IMR-90 (cell line): Measurements from ENCODE around the gene COL18A1. TPM values are rescaled to one million over a fixed set of nuclear protein-coding genes. Genes with fewer than 3 reads are reported as not detected.

Experiments used
- ATAC-seq: fragments of 200-7000 bp; cut with Tn5 transposase; 2 replicates; pipeline ENCODE4 v1.9.1; 2020; ENCODE audit warnings: low read depth, mild to moderate bottlenecking, moderate library complexity
- BruUV-seq: library from RNA; stranded (reverse); fragments of 400-500 nt; replicated peaks from 2 replicates; lab custom pipeline; 2021; lab: Mats Ljungman, UMichigan
- CTCF ChIA-PET: fragments of 300-600 bp; formaldehyde crosslinking; extraction: SDS; loops from one replicate; lab custom pipeline; 2021; ENCODE audit warnings: antibody characterized with exemption; lab: Yijun Ruan, JAX
- POLR2A ChIA-PET: fragments of 300-600 bp; sonication (Branson Sonifier 250); formaldehyde crosslinking; loops from one replicate; lab custom pipeline; 2022; ENCODE audit warnings: antibody characterized with exemption; ENCODE audit not compliant: unreplicated experiment; lab: Charles Lee
- DNase-seq: peaks from one replicate; pipeline ENCODE4 v3.0.0; 2013
- H2AFZ ChIP-seq: replicated peaks from 2 replicates; pipeline ENCODE3; 2013; ENCODE audit warnings: low read length, mild to moderate bottlenecking; ENCODE audit not compliant: poor library complexity
- H2AK5ac ChIP-seq: 2 replicates; pipeline ENCODE4 v1.6.1; 2013; ENCODE audit warnings: low read depth, low read length, inconsistent platforms
- H2AK9ac ChIP-seq: replicated peaks from 2 replicates; pipeline ENCODE3; 2013; ENCODE audit warnings: mild to moderate bottlenecking, low read depth, low read length, moderate library complexity; ENCODE audit not compliant: poor library complexity
- H2BK120ac ChIP-seq: 2 replicates; pipeline ENCODE4 v1.6.1; 2013; ENCODE audit warnings: low read depth, low read length, inconsistent platforms
- H2BK15ac ChIP-seq: 3 replicates; pipeline ENCODE4 v1.6.1; 2013; ENCODE audit warnings: low read depth, low read length, inconsistent platforms
- H2BK20ac ChIP-seq: 2 replicates; pipeline ENCODE4 v1.6.1; 2013; ENCODE audit warnings: low read depth, mild to moderate bottlenecking, inconsistent platforms, low read length, moderate library complexity
- H2BK5ac ChIP-seq: 2 replicates; pipeline ENCODE4 v1.6.1; 2013; ENCODE audit warnings: mild to moderate bottlenecking, low read depth, low read length, inconsistent platforms; ENCODE audit not compliant: poor library complexity, severe bottlenecking
- H3K14ac ChIP-seq: replicated peaks from 2 replicates; pipeline ENCODE4 v1.6.1; 2013; ENCODE audit warnings: low read depth, low read length, inconsistent platforms
- H3K18ac ChIP-seq: 2 replicates; pipeline ENCODE4 v1.6.1; 2013; ENCODE audit warnings: low read depth, low read length, control low read depth
- H3K23ac ChIP-seq: 2 replicates; pipeline ENCODE4 v1.6.1; 2013; ENCODE audit warnings: low read depth, low read length, inconsistent platforms
- H3K27ac ChIP-seq: 2 replicates; pipeline ENCODE4 v1.5.1; 2013; ENCODE audit warnings: mild to moderate bottlenecking, control low read depth, low read length; ENCODE audit not compliant: insufficient read depth
- H3K27me3 ChIP-seq: 2 replicates; pipeline ENCODE4 v1.6.1; 2013; ENCODE audit warnings: low read length; ENCODE audit not compliant: control insufficient read depth, insufficient read depth
- H3K36me3 ChIP-seq: 2 replicates; pipeline ENCODE4 v1.6.1; 2013; ENCODE audit warnings: low read length, mixed read lengths; ENCODE audit not compliant: control insufficient read depth, insufficient read depth
- H3K4ac ChIP-seq: 2 replicates; pipeline ENCODE4 v1.6.1; 2013; ENCODE audit warnings: low read depth, low read length, inconsistent platforms
- H3K4me1 ChIP-seq: 2 replicates; pipeline ENCODE4 v1.6.1; 2013; ENCODE audit warnings: low read length, mixed read lengths; ENCODE audit not compliant: control insufficient read depth, insufficient read depth
- H3K4me2 ChIP-seq: 2 replicates; pipeline ENCODE4 v1.6.1; 2013; ENCODE audit warnings: low read depth, mild to moderate bottlenecking, control low read depth, low read length, moderate library complexity
- H3K4me3 ChIP-seq: 2 replicates; pipeline ENCODE4 v1.5.1; 2013; ENCODE audit warnings: low read depth, mild to moderate bottlenecking, control low read depth, low read length, moderate library complexity; ENCODE audit not compliant: insufficient read depth
- H3K56ac ChIP-seq: 2 replicates; pipeline ENCODE4 v1.6.1; 2013; ENCODE audit warnings: low read length, inconsistent platforms; ENCODE audit not compliant: insufficient read depth; ENCODE audit errors: extremely low read depth
- H3K79me1 ChIP-seq, 2 experiments: 2 replicates each; pipeline ENCODE4 v1.6.1; 2013; ENCODE audit warnings: low read length in 2 of 2, inconsistent platforms in 1 of 2, low read depth in 1 of 2
- H3K9ac ChIP-seq: 2 replicates; pipeline ENCODE4 v1.6.1; 2013; ENCODE audit warnings: low read depth, low read length, control low read depth
- H3K9me1 ChIP-seq: 2 replicates; pipeline ENCODE4 v1.6.1; 2013; ENCODE audit warnings: low read length, inconsistent platforms; ENCODE audit not compliant: insufficient read depth
- H3K9me3 ChIP-seq: 2 replicates; pipeline ENCODE4 v1.6.1; 2013; ENCODE audit warnings: low read length; ENCODE audit not compliant: control insufficient read depth, insufficient read depth
- H4K20me1 ChIP-seq: 2 replicates; pipeline ENCODE4 v1.6.1; 2013; ENCODE audit warnings: low read length, inconsistent platforms; ENCODE audit not compliant: insufficient read depth
- H4K5ac ChIP-seq: 2 replicates; pipeline ENCODE4 v1.6.1; 2013; ENCODE audit warnings: mild to moderate bottlenecking, low read depth, low read length, control low read depth
- H4K8ac ChIP-seq, 2 experiments: 2 replicates each; pipeline ENCODE4 v1.6.1; 2013; ENCODE audit warnings: low read depth in 2 of 2, low read length in 2 of 2, control low read depth in 1 of 2, inconsistent platforms in 1 of 2
- H4K91ac ChIP-seq: 2 replicates; pipeline ENCODE4 v1.6.1; 2013; ENCODE audit warnings: low read depth, low read length, inconsistent platforms; ENCODE audit not compliant: insufficient read depth
- BHLHE40 ChIP-seq: fragments of 150-350 bp; IDR thresholded peaks from 2 replicates; pipeline ENCODE4 v1.6.1; 2016; ENCODE audit warnings: mild to moderate bottlenecking, low read depth, low read length
- CEBPB ChIP-seq: IDR thresholded peaks from 2 replicates; pipeline ENCODE4 v1.6.1; 2012; ENCODE audit warnings: low read depth, low read length, improper control_type of control experiment
- FOS ChIP-seq: fragments of 150-350 bp; IDR thresholded peaks from 2 replicates; pipeline ENCODE4 v1.6.1; 2016; ENCODE audit warnings: low read depth, low read length
- MAFK ChIP-seq: IDR thresholded peaks from 2 replicates; pipeline ENCODE4 v1.6.1; 2012; ENCODE audit warnings: low read depth, low read length, improper control_type of control experiment
- MAZ ChIP-seq: IDR thresholded peaks from 2 replicates; pipeline ENCODE4 v1.6.1; 2012; ENCODE audit warnings: low read depth, mild to moderate bottlenecking, low read length, improper control_type of control experiment, moderate library complexity, borderline replicate concordance
- MXI1 ChIP-seq: IDR thresholded peaks from 2 replicates; pipeline ENCODE4 v1.6.1; 2012; ENCODE audit warnings: low read depth, mild to moderate bottlenecking, low read length, moderate library complexity, borderline replicate concordance
- NFE2L2 ChIP-seq: fragments of 150-350 bp; IDR thresholded peaks from 2 replicates; pipeline ENCODE4 v1.6.1; 2016; ENCODE audit warnings: low read depth, mild to moderate bottlenecking, low read length
- POLR2A ChIP-seq: IDR thresholded peaks from 2 replicates; pipeline ENCODE4 v1.6.1; 2012; ENCODE audit warnings: mild to moderate bottlenecking, low read depth, low read length
- RAD21 ChIP-seq: IDR thresholded peaks from 2 replicates; pipeline ENCODE4 v1.6.1; 2012; ENCODE audit warnings: low read length, improper control_type of control experiment
- RCOR1 ChIP-seq: IDR thresholded peaks from 2 replicates; pipeline ENCODE4 v1.6.1; 2012; ENCODE audit warnings: mild to moderate bottlenecking, low read length, improper control_type of control experiment; ENCODE audit not compliant: insufficient replicate concordance
- SMC3 ChIP-seq: fragments of 150-350 bp; IDR thresholded peaks from 2 replicates; pipeline ENCODE4 v1.6.1; 2016; ENCODE audit warnings: low read depth, mild to moderate bottlenecking, antibody characterized with exemption, low read length, moderate library complexity
- WGBS, 2 experiments: methylation state at CpG; one replicate each; pipeline versions ENCODE4 v1.1.5 to v1.1.7; 2013; ENCODE audit warnings: missing lambda C conversion rate in 2 of 2; ENCODE audit not compliant: insufficient read length in 1 of 2; ENCODE audit errors: extremely low coverage in 2 of 2; 5-methylcytosine and 5-hydroxymethylcytosine counted together
- dilution Hi-C: fragments of 300-500 bp; cut with HindIII; formaldehyde crosslinking; loops from one replicate; pipeline ENCODE4 v1.14.3; 2018; ENCODE audit warnings: low sequenced_read_pairs; ENCODE audit not compliant: unreplicated experiment
- in situ Hi-C: fragments of 300-500 bp; cut with MboI; formaldehyde crosslinking; loops from 3 replicates; pipeline ENCODE4 v1.14.3; 2019; ENCODE audit warnings: low sequenced_read_pairs, inconsistent platforms, mixed read lengths
- intact Hi-C: fragments of 100-400 bp; cut with micrococcal nuclease; formaldehyde crosslinking; loops from 2 replicates; pipeline ENCODE4 v1.10.0; 2022
- polyA plus RNA-seq, 3 experiments: library from polyadenylated mRNA; depleted of rRNA; stranded (reverse); fragments of >200 nt; gene quantifications; 2 replicates each; pipeline ENCODE4 v1.2.3, GENCODE V29; 2012; ENCODE audit warnings: low replicate concordance in 1 of 3
- total RNA-seq: library from RNA; depleted of rRNA; stranded (reverse); fragments of >200 nt; gene quantifications from 2 replicates; pipeline ENCODE4 v1.2.3, GENCODE V29; 2012
- TF ChIP-seq, protein P1 (sequence below): conservative IDR thresholded peaks from 2 replicates; pipeline ENCODE4 v1.5.1; 2012; ENCODE audit warnings: mild to moderate bottlenecking, low read depth, low read length, improper control_type of control experiment
- TF ChIP-seq, protein P2 (sequence below): fragments of 150-350 bp; IDR thresholded peaks from 2 replicates; pipeline ENCODE4 v1.6.1; 2017; ENCODE audit warnings: mild to moderate bottlenecking, antibody characterized with exemption, low read length, low read depth
- TF ChIP-seq, protein P3 (sequence below): fragments of 150-350 bp; IDR thresholded peaks from 2 replicates; pipeline ENCODE4 v1.6.1; 2016; ENCODE audit warnings: low read depth, mild to moderate bottlenecking, low read length, moderate library complexity, borderline replicate concordance

COL18A1 gene
- total and polyA plus RNA-seq, 2 of the 4 experiments (the other 2 are of a cell fraction) = 4.3 to 46.7 TPM

DNA sequence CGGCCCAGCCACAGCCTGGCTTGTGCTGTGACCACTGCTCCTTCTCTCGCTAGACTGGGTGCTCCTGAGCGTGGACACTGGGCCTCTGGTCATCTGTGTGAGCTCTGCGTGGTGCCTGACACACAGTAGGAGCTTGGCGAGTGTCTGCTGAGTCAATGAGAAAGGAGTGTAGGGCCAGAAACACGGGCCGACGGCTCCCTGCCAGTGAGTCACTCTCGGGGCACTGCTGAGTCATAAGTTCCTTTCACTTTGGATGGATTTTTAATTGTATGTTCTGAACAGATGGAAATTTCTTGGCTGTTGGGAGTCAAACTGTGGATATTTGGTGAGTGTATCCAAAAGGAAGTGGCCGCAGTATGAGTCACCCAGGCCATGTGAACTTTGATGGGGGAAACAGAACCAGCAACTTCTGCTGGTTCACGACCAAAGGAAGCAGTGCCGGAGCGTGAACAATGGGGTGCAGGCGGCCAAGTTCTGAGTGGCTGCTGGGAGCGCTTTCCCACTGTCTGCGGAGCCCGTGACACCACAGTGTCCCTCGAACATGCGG is 41.0 kb upstream of the COL18A1 start:
- intact Hi-C loops = loop anchor here (1.0 to 2.0 kb wide), 2 partner anchors 33 to 70 kb away; no protein-coding TSS in a partner anchor
- peaks cover 38% of the 10 kb centered on the region for H3K4me1 ChIP-seq
- CTCF ChIA-PET = interaction anchor here (0.8 kb wide), 2 partner anchors 55 to 225 kb away, joined by 3 read pairs; no protein-coding TSS in a partner anchor

More for the DNA sequence above, 41.0 kb upstream of the COL18A1 start:
- peak; percentile 68 for ATAC-seq
- Histone ChIP-seq H3K9me3 (no peaks in the 10 kb centered on the region), H3K9ac (peak overlapping the region; percentile 63), H2AK5ac (peak overlapping the region; percentile 100), H3K56ac (peak overlapping the region; percentile 93), H2BK15ac (peak overlapping the region; percentile 99; the same call in 2 of the 3 replicates), H4K8ac (peak overlapping the region; percentile 96 to 98), H3K36me3 (no peaks in the 10 kb centered on the region), H2BK120ac (peak overlapping the region; percentile 98), H3K4ac (peak overlapping the region; percentile 99), H3K14ac (peak overlapping the region; percentile 91), H4K5ac (peak overlapping the region; percentile 86), H2BK20ac (peak overlapping the region; percentile 97), H4K20me1 (no peaks in the 10 kb centered on the region), H3K4me3 (no peak overlapping the region), H3K79me1 (peaks cover 0 to 25% of the 10 kb centered on the region in 2 experiments; a peak in 2 of 4 replicates), H2BK5ac (peak overlapping the region; percentile 99), H2AFZ (peak overlapping the region; percentile 88), H3K18ac (peak overlapping the region; percentile 86), H3K4me2 (peak overlapping the region; percentile 18), H3K9me1 (peaks cover 21% of the 10 kb centered on the region), H2AK9ac (peak overlapping the region; percentile 98), H3K27ac (peak overlapping the region; percentile 97), H3K23ac (peak overlapping the region; percentile 94), H4K91ac (peak overlapping the region; percentile 98), H3K27me3 (no peaks in the 10 kb centered on the region)
- no TSS peak for BruUV-seq
- in situ Hi-C loops = no loop called here
- WGBS, 2 experiments = 0% methylated on average over 7 of the region's 19 CpGs; no CpG with 5 or more reads in 1 of the 2 experiments
- TF ChIP-seq MAZ (peak; percentile 5; the same call in 1 of the 2 replicates), POLR2A (peak; percentile 85), FOS (peak; percentile 100), MXI1 (no peak), RAD21 (0 out of 2 replicates have a peak, but pooled peaks have one; percentile 2), NFE2L2 (peak; percentile 91), BHLHE40 (peak; percentile 94), CEBPB (no peak), MAFK (peak; percentile 69), SMC3 (peak; percentile 3), RCOR1 (peak; percentile 58)
- TF ChIP-seq, protein P1, sequence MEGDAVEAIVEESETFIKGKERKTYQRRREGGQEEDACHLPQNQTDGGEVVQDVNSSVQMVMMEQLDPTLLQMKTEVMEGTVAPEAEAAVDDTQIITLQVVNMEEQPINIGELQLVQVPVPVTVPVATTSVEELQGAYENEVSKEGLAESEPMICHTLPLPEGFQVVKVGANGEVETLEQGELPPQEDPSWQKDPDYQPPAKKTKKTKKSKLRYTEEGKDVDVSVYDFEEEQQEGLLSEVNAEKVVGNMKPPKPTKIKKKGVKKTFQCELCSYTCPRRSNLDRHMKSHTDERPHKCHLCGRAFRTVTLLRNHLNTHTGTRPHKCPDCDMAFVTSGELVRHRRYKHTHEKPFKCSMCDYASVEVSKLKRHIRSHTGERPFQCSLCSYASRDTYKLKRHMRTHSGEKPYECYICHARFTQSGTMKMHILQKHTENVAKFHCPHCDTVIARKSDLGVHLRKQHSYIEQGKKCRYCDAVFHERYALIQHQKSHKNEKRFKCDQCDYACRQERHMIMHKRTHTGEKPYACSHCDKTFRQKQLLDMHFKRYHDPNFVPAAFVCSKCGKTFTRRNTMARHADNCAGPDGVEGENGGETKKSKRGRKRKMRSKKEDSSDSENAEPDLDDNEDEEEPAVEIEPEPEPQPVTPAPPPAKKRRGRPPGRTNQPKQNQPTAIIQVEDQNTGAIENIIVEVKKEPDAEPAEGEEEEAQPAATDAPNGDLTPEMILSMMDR = no peak
- TF ChIP-seq, protein P2, sequence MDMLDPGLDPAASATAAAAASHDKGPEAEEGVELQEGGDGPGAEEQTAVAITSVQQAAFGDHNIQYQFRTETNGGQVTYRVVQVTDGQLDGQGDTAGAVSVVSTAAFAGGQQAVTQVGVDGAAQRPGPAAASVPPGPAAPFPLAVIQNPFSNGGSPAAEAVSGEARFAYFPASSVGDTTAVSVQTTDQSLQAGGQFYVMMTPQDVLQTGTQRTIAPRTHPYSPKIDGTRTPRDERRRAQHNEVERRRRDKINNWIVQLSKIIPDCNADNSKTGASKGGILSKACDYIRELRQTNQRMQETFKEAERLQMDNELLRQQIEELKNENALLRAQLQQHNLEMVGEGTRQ = peak; percentile 45; the same call in 1 of the 2 replicates
- TF ChIP-seq, protein P3, sequence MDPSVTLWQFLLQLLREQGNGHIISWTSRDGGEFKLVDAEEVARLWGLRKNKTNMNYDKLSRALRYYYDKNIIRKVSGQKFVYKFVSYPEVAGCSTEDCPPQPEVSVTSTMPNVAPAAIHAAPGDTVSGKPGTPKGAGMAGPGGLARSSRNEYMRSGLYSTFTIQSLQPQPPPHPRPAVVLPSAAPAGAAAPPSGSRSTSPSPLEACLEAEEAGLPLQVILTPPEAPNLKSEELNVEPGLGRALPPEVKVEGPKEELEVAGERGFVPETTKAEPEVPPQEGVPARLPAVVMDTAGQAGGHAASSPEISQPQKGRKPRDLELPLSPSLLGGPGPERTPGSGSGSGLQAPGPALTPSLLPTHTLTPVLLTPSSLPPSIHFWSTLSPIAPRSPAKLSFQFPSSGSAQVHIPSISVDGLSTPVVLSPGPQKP = no peak
- POLR2A ChIA-PET = interaction anchor here (0.6 to 1.0 kb wide), 2 partner anchors 69 to 557 kb away, joined by 4 to 5 read pairs; no protein-coding TSS in a partner anchor
- peak; percentile 99 for DNase-seq
- dilution Hi-C loops = no loop called here
